Ovary (tissue), 3 donors: ENCODE measurements around the gene CRY1.

Experiments used
- EP300 ChIP-seq: sonication (generic); formaldehyde crosslinking; IDR thresholded peaks from one replicate; pipeline ENCODE4 v1.6.1; 2017; ENCODE audit warnings: antibody characterized with exemption
- POLR2A ChIP-seq: fragments of 450-650 bp; IDR thresholded peaks from one replicate; pipeline ENCODE4 v1.6.1; 2017; ENCODE audit warnings: antibody characterized with exemption, mild to moderate bottlenecking, moderate library complexity
- TF ChIP-seq, protein P1 (sequence below), 3 donors: fragments of 450-650 bp in 2 of 3; fragments of 200-600 bp in 1 of 3; IDR thresholded peaks; one replicate each; pipeline versions ENCODE4 v1.5.1 to v1.8.0; 2016 to 2022; ENCODE audit warnings: antibody characterized with exemption in 3 of 3, mild to moderate bottlenecking in 1 of 3
- donor health status: DM: no; HTN: no; CAD: no.

DNA sequence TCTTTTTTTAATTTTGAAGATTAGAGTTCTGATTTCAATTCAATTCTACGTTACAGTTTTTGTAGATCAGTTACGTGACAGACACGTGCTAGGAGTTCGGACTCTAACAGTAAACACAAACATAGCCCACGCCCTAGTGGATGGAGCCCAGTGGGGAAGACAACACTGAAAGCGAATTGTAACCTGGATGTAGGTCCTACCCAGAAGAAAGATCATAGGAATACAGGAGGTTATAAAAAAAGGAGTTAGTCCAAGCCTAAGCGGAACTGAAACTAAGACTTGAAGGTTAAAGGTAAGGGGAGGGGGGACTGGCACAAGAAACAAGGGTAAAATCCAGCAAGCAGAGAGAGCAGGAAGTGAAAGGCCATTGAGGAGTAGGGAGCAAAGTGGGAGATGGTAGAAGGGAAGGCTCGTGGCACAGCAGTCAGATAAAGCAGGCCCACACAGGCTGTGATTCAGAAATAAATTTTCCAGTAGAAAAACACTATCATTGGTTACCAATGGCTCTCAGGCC lies 15.7 kb upstream of the CRY1 start:
- TF ChIP-seq, protein P1, sequence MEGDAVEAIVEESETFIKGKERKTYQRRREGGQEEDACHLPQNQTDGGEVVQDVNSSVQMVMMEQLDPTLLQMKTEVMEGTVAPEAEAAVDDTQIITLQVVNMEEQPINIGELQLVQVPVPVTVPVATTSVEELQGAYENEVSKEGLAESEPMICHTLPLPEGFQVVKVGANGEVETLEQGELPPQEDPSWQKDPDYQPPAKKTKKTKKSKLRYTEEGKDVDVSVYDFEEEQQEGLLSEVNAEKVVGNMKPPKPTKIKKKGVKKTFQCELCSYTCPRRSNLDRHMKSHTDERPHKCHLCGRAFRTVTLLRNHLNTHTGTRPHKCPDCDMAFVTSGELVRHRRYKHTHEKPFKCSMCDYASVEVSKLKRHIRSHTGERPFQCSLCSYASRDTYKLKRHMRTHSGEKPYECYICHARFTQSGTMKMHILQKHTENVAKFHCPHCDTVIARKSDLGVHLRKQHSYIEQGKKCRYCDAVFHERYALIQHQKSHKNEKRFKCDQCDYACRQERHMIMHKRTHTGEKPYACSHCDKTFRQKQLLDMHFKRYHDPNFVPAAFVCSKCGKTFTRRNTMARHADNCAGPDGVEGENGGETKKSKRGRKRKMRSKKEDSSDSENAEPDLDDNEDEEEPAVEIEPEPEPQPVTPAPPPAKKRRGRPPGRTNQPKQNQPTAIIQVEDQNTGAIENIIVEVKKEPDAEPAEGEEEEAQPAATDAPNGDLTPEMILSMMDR (IDR thresholded peaks at IDR 0.05), result no peak
- TF ChIP-seq POLR2A, result no peak
- no peak for TF ChIP-seq EP300
